Measurements from ENCODE around the gene APOBEC2. TPM values are rescaled to one million over a fixed set of nuclear protein-coding genes. Genes with fewer than 3 reads are reported as not detected.

Gene APOBEC2
- total and polyA plus RNA-seq, 2 donors (not counting 1 experiment from before 2014, with no cell fraction given) = not detected

DNA sequence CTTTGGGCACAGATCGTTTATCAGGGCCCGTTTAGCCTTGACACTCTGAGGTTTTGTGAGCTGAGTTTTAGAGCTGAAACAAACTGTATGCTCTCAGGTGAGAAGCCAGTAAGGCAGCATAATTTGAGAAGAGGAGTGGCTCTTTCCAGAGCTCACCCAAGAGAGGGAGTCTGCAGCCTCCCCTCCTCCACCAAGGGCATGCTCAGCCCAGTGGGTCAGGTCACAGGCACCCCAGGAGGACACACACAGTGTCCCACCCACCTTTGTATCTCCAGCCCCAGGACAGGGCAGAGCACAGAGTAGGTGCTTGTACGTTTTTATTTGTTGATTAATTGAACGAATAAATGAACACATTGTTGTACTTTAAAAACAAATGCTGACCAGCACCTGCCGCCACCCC is 7.3 kb upstream of the APOBEC2 start:
- CTCF ChIA-PET = interaction anchor here (1.6 to 2.3 kb wide), 4 partner anchors 9 to 40 kb away, joined by 3 to 9 read pairs (median 8); no protein-coding TSS in a partner anchor
- TF ChIP-seq, protein P1, sequence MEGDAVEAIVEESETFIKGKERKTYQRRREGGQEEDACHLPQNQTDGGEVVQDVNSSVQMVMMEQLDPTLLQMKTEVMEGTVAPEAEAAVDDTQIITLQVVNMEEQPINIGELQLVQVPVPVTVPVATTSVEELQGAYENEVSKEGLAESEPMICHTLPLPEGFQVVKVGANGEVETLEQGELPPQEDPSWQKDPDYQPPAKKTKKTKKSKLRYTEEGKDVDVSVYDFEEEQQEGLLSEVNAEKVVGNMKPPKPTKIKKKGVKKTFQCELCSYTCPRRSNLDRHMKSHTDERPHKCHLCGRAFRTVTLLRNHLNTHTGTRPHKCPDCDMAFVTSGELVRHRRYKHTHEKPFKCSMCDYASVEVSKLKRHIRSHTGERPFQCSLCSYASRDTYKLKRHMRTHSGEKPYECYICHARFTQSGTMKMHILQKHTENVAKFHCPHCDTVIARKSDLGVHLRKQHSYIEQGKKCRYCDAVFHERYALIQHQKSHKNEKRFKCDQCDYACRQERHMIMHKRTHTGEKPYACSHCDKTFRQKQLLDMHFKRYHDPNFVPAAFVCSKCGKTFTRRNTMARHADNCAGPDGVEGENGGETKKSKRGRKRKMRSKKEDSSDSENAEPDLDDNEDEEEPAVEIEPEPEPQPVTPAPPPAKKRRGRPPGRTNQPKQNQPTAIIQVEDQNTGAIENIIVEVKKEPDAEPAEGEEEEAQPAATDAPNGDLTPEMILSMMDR (IDR thresholded peaks at IDR 0.05) = no peak
- TF ChIP-seq EZH2 (IDR thresholded peaks at IDR 0.05; ENCODE audit: borderline replicate concordance, insufficient read depth, low read depth, low read length, poor library complexity, severe bottlenecking) = no peak
- DNase-seq = no peak
- H3K27me3 Mint-ChIP-seq = no peaks in the 10 kb centered on the region
- no peaks in the 10 kb centered on the region for H3K79me2 ChIP-seq (ENCODE audit: control insufficient read depth, insufficient read depth, low read length)
- H3K4me3 Mint-ChIP-seq = no peak overlapping the region
- H3K27me3 ChIP-seq (replicated peaks in 1 of 4; ENCODE audit: control extremely low read depth in 1 of 4, control insufficient read depth in 3 of 4, insufficient read depth in 4 of 4, low read length in 3 of 4) = no peaks in the 10 kb centered on the region
- H3K9me3 ChIP-seq (ENCODE audit: control extremely low read depth in 1 of 3, control insufficient read depth in 2 of 3, insufficient read depth in 1 of 3, low read length in 2 of 3) = no peaks in the 10 kb centered on the region
- H3K4me1 Mint-ChIP-seq = peaks cover under 1% of the 10 kb centered on the region
- WGBS (ENCODE audit: insufficient coverage) = no CpG with 5 or more reads among the region's 5 CpGs
- ATAC-seq (ENCODE audit: low read depth) = no peak
- no peak overlapping the region for H3K27ac Mint-ChIP-seq
- no peak overlapping the region for H3K9ac ChIP-seq (ENCODE audit: low read length)
- POLR2A ChIA-PET = no interaction called here
- intact Hi-C loops (cut with micrococcal nuclease) = no loop called here
- H2AFZ ChIP-seq (ENCODE audit: insufficient read depth, low read depth, low read length, poor library complexity, severe bottlenecking) = no peak overlapping the region
- H3K27ac ChIP-seq (ENCODE audit: low read length in 2 of 2) = no peak overlapping the region
- H3K4me1 ChIP-seq (ENCODE audit: control insufficient read depth in 2 of 2, insufficient read depth in 2 of 2, low read length in 2 of 2) = no peaks in the 10 kb centered on the region
- no peaks in the 10 kb centered on the region for H3K9me3 Mint-ChIP-seq (ENCODE audit: insufficient read depth)
- peaks cover 0 to 5% of the 10 kb centered on the region in 2 experiments for H3K36me3 ChIP-seq (replicated peaks in 1 of 2; ENCODE audit: control extremely low read depth in 1 of 2, control insufficient read depth in 1 of 2, extremely low read depth in 1 of 2, insufficient read depth in 2 of 2, low read length in 1 of 2)
- no peak overlapping the region for H3K4me3 ChIP-seq (ENCODE audit: control extremely low read depth in 1 of 5, extremely low read depth in 1 of 5, insufficient read depth in 1 of 5, low read depth in 2 of 5, low read length in 4 of 5)
- no peaks in the 10 kb centered on the region for H4K20me1 ChIP-seq (ENCODE audit: control insufficient read depth, insufficient read depth, low read length, poor library complexity, severe bottlenecking)
- no peak overlapping the region for H3K4me2 ChIP-seq (replicated peaks; ENCODE audit: low read depth, low read length, poor library complexity, severe bottlenecking)

- Mint-ChIP-seq H3K4me1 (peaks cover 2% of the 10 kb centered on the region), H3K4me3 (no peak overlapping the region), H3K27ac (no peak overlapping the region), H3K27me3 (no peaks in the 10 kb centered on the region), H3K9me3 (ENCODE audit: insufficient read depth) (no peaks in the 10 kb centered on the region)
- no peaks in the 10 kb centered on the region for H3K9me3 ChIP-seq (ENCODE audit: control extremely low read depth in 1 of 3, control insufficient read depth in 2 of 3, insufficient read depth in 1 of 3, low read length in 2 of 3)
- no peak overlapping the region for H2AFZ ChIP-seq (ENCODE audit: insufficient read depth, low read depth, low read length, poor library complexity, severe bottlenecking)
- H4K20me1 ChIP-seq (ENCODE audit: control insufficient read depth, insufficient read depth, low read length, poor library complexity, severe bottlenecking) = no peaks in the 10 kb centered on the region
- no peak overlapping the region for H3K4me3 ChIP-seq (ENCODE audit: control extremely low read depth in 1 of 5, extremely low read depth in 1 of 5, insufficient read depth in 1 of 5, low read depth in 2 of 5, low read length in 4 of 5)
- no peaks in the 10 kb centered on the region for H3K79me2 ChIP-seq (ENCODE audit: control insufficient read depth, insufficient read depth, low read length)
- no peak overlapping the region for H3K9ac ChIP-seq (ENCODE audit: low read length)
- H3K27ac ChIP-seq (ENCODE audit: low read length in 2 of 2) = no peak overlapping the region
- H3K4me2 ChIP-seq (replicated peaks; ENCODE audit: low read depth, low read length, poor library complexity, severe bottlenecking) = no peak overlapping the region
- no peaks in the 10 kb centered on the region for H3K27me3 ChIP-seq (replicated peaks in 1 of 4; ENCODE audit: control extremely low read depth in 1 of 4, control insufficient read depth in 3 of 4, insufficient read depth in 4 of 4, low read length in 3 of 4)
- ATAC-seq (ENCODE audit: low read depth) (no peak), DNase-seq (no peak)
- CTCF ChIA-PET = interaction anchor here (0.9 to 1.7 kb wide), 5 partner anchors 9 to 41 kb away, joined by 3 to 9 read pairs (median 4); no protein-coding TSS in a partner anchor
- no CpG with 5 or more reads among the region's 1 CpG for WGBS (ENCODE audit: insufficient coverage)
- H3K36me3 ChIP-seq (replicated peaks in 1 of 2; ENCODE audit: control extremely low read depth in 1 of 2, control insufficient read depth in 1 of 2, extremely low read depth in 1 of 2, insufficient read depth in 2 of 2, low read length in 1 of 2) = peaks cover 0 to 5% of the 10 kb centered on the region in 2 experiments
- POLR2A ChIA-PET = no interaction called here
- TF ChIP-seq EZH2 (IDR thresholded peaks at IDR 0.05; ENCODE audit: borderline replicate concordance, insufficient read depth, low read depth, low read length, poor library complexity, severe bottlenecking) = no peak
- TF ChIP-seq, protein P1 (IDR thresholded peaks at IDR 0.05) = no peak
- intact Hi-C loops (cut with micrococcal nuclease) = no loop called here
- no peaks in the 10 kb centered on the region for H3K4me1 ChIP-seq (ENCODE audit: control insufficient read depth in 2 of 2, insufficient read depth in 2 of 2, low read length in 2 of 2)
Observed at GRCh38 chr6:41046084-41046483, 6.9 kb upstream of the APOBEC2 start.
